Ovary (tissue), 9 donors: ENCODE measurements around the gene KCTD16. TPM values are rescaled to one million over a fixed set of nuclear protein-coding genes. Genes with fewer than 3 reads are reported as not detected.

Experiments used
- DNase-seq, 5 donors: peaks; one replicate each; pipeline ENCODE4 v3.0.0-alpha.2; 2019 to 2020
- H3K27ac ChIP-seq, 2 donors: fragments of 200-600 bp; one replicate each; pipeline versions ENCODE4 v1.5.1 to v1.8.0; 2019 to 2022
- H3K27me3 ChIP-seq: fragments of 200-600 bp; one replicate; pipeline ENCODE4 v1.8.0; 2022
- H3K36me3 ChIP-seq: fragments of 200-600 bp; sonication (generic); one replicate; pipeline ENCODE4 v1.5.1; 2019
- H3K4me1 ChIP-seq: one replicate; pipeline ENCODE4 v1.8.1; 2013; ENCODE audit warnings: mild to moderate bottlenecking, moderate library complexity; ENCODE audit not compliant: insufficient read depth
- H3K4me3 ChIP-seq: fragments of 200-600 bp; sonication (generic); one replicate; pipeline ENCODE4 v1.5.1; 2017
- H3K9me3 ChIP-seq, 2 donors: fragments of 200-600 bp in 1 of 2; sonication (generic) in 1 of 2; one replicate each; pipeline versions ENCODE4 v1.5.1 to v1.8.1; 2013 to 2019; ENCODE audit warnings: mild to moderate bottlenecking in 1 of 2, moderate library complexity in 1 of 2
- CTCF ChIP-seq, 3 donors: fragments of 450-650 bp in 2 of 3; fragments of 200-600 bp in 1 of 3; IDR thresholded peaks; one replicate each; pipeline versions ENCODE4 v1.5.1 to v1.8.0; 2016 to 2022; ENCODE audit warnings: antibody characterized with exemption in 3 of 3, mild to moderate bottlenecking in 1 of 3
- EP300 ChIP-seq: sonication (generic); formaldehyde crosslinking; IDR thresholded peaks from one replicate; pipeline ENCODE4 v1.6.1; 2017; ENCODE audit warnings: antibody characterized with exemption
- POLR2A ChIP-seq: fragments of 450-650 bp; IDR thresholded peaks from one replicate; pipeline ENCODE4 v1.6.1; 2017; ENCODE audit warnings: antibody characterized with exemption, mild to moderate bottlenecking, moderate library complexity
- WGBS, 3 donors: extraction: QIAGEN DNeasy Blood & Tissue Kit in 1 of 3; methylation state at CpG; one replicate each; pipeline versions ENCODE4 v1.1.5 to v1.1.7; 2013 to 2017; 5-methylcytosine and 5-hydroxymethylcytosine counted together
- intact Hi-C, 4 donors: fragments of 100-400 bp; cut with DNase I; formaldehyde crosslinking; loops; one replicate each; pipeline versions ENCODE4 v1.11.0 to v1.15.1; 2022 to 2023
- polyA plus RNA-seq, 2 donors: library from polyadenylated mRNA; stranded (reverse); fragments of 200-250 nt in 1 of 2; fragments of 350-450 nt in 1 of 2; fragmentation: Illumina TruSeq in 1 of 2; extraction: RNeasy Lipid Tissue Mini Kit (QIAGEN cat#74804) in 1 of 2; gene quantifications; one replicate each; pipeline ENCODE4 v1.2.3, GENCODE V29; 2013 to 2014
- total RNA-seq, 7 donors: library from RNA; depleted of rRNA in 2 of 7; stranded (reverse); fragments of >200 nt in 2 of 7; fragmentation: NEBNext Ultra II Directional in 3 of 7; extraction: Animal tissue kit (Norgen Biotek cat#: 25700) in 3 of 7; gene quantifications; one replicate each; pipeline versions ENCODE4 v1.1.0 to v1.2.4, GENCODE V29; 2016 to 2023
- donor health status: DM: no; HTN: no; CAD: no; lungs with moderate emphysema.
- donor health status: DM: no; HTN: no; CAD: no.
- donor health status: Bipolar disorder and iron deficiency.
- donor health status: DM: yes; HTN: yes; CAD: no.
- donor health status: DM: no; HTN: no; CAD: no.
- donor health status: DM: yes; HTN: yes; CAD: no.

Gene KCTD16
- total and polyA plus RNA-seq, 9 donors, result under 0.01 to 0.46 (median 0.13) TPM; not detected in 1

DNA sequence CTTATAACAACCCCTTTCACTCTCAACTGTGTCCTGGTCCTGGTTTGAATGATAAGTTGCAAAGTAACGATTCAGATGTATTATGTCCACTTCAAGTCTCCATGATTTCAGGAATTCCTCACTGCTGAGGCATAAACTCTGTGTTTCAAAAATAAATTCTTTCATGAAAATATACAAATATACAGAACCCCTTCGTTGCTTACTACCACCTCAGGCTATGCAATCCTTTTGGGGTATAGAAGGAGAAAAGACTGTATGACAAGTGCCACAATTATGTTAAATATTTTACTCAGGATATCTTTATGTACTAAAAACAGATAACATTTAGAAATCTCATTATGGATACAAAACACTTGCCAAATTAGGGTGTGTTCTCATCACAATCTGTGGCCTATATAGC lies 190.7 kb downstream of the KCTD16 start:
- H3K36me3 ChIP-seq, result no peaks in the 10 kb centered on the region
- intact Hi-C loops, result no loop called here
- H3K4me3 ChIP-seq, result no peak overlapping the region
- no peak overlapping the region for H3K27ac ChIP-seq
- no peaks in the 10 kb centered on the region for H3K27me3 ChIP-seq
- no peaks in the 10 kb centered on the region for H3K4me1 ChIP-seq
- WGBS, 3 donors, result 64 to 80% (median 64%) methylated on average over 2 of the region's 2 CpGs
- TF ChIP-seq POLR2A (no peak), EP300 (no peak), CTCF (IDR thresholded peaks at IDR 0.05) (no peak)
- DNase-seq, result no peak
- no peaks in the 10 kb centered on the region for H3K9me3 ChIP-seq

DNA sequence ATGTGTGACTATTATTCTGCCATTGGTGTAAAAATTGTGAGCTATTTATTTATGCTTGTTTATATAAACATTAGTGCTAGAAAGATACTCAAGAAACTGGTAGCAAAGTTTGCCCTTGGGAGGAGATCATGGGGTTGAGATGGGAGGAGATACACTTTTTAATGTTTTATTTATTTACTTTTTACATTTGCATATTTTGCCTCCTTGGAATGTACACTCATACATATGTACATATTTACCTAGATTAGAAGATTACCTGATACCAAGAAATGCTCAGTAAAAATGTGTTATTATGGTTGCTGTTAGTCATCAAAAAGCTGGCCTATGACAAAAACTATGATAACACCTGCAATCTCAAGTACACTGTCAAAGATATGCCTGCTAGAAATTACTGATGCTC lies 195.2 kb downstream of the KCTD16 start:
- H3K4me1 ChIP-seq, result no peaks in the 10 kb centered on the region
- no peak for TF ChIP-seq EP300
- no peak for TF ChIP-seq POLR2A
- no peaks in the 10 kb centered on the region for H3K36me3 ChIP-seq
- no peak overlapping the region for H3K4me3 ChIP-seq
- intact Hi-C loops, result no loop called here
- no peak overlapping the region for H3K27ac ChIP-seq
- DNase-seq, result no peak
- H3K9me3 ChIP-seq, result no peaks in the 10 kb centered on the region
- H3K27me3 ChIP-seq, result no peaks in the 10 kb centered on the region

DNA sequence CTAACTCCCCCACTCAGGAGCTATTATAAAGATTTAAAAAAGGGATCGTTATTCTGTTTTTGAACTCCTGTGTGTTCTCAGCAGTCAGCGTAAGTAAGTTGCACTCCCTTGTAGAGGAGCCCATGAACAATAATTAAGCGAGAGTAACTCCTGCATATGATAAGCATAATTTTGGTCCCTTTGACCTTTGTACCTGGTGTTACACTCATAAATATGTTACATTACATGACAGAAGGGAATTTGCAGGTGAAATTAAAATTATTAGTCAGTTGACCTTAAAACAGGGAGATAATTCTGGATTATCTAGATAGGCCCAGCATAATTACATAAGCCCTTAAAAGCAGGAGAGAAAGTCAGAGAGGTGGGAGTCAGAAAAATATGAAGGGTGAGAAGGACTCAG lies 197.3 kb downstream of the KCTD16 start:
- Histone ChIP-seq H3K36me3 (no peaks in the 10 kb centered on the region), H3K4me3 (no peak overlapping the region), H3K9me3 (no peaks in the 10 kb centered on the region), H3K4me1 (no peaks in the 10 kb centered on the region), H3K27me3 (no peaks in the 10 kb centered on the region), H3K27ac (no peak overlapping the region)
- intact Hi-C loops, result no loop called here
- WGBS, 3 donors, result 48 to 66% (median 53%) methylated on average over 3 of the region's 3 CpGs
- no peak for DNase-seq
- TF ChIP-seq EP300 (no peak), CTCF (IDR thresholded peaks at IDR 0.05) (no peak), POLR2A (no peak)

DNA sequence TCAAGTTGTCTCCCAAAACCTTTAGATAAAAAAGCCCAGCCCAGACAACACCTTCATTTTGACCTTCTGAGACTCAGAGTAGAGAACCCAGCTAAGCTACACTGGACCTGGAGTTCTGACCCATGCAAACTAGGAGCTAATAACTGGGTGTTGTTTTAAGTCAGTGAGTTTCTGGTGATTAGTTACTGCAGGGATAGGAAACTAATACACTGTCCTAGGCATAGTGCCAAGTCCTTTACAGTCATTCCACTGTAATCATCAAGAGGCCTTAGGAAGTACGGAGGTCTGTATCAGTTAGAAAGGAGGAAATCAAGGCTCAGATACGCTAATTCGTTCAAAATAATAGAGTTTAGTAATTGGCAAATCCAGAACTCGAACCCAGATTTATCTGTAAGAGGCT lies 197.9 kb downstream of the KCTD16 start:
- Histone ChIP-seq H3K4me3 (no peak overlapping the region), H3K9me3 (no peaks in the 10 kb centered on the region), H3K36me3 (no peaks in the 10 kb centered on the region), H3K27ac (no peak overlapping the region), H3K4me1 (no peaks in the 10 kb centered on the region), H3K27me3 (no peaks in the 10 kb centered on the region)
- DNase-seq, result no peak
- TF ChIP-seq CTCF (IDR thresholded peaks at IDR 0.05) (no peak), EP300 (no peak), POLR2A (no peak)
- intact Hi-C loops, result no loop called here
- 9 to 20% (median 10%) methylated on average over 4 of the region's 4 CpGs for WGBS, 3 donors

- intact Hi-C loops, result no loop called here
- no peak for DNase-seq
- Histone ChIP-seq H3K27me3 (no peaks in the 10 kb centered on the region), H3K27ac (no peak overlapping the region), H3K4me1 (no peaks in the 10 kb centered on the region), H3K9me3 (no peaks in the 10 kb centered on the region), H3K4me3 (no peak overlapping the region), H3K36me3 (no peaks in the 10 kb centered on the region)
- no peak for TF ChIP-seq POLR2A
- TF ChIP-seq EP300, result no peak
- no peak for TF ChIP-seq CTCF (IDR thresholded peaks at IDR 0.05)
- WGBS, 3 donors, result 64 to 80% (median 65%) methylated on average over 4 of the region's 4 CpGs
Observed at GRCh38 chr5:144369006-144369405, 198.3 kb downstream of the KCTD16 start.
